Measurements from ENCODE around the gene RPS17.

DNA sequence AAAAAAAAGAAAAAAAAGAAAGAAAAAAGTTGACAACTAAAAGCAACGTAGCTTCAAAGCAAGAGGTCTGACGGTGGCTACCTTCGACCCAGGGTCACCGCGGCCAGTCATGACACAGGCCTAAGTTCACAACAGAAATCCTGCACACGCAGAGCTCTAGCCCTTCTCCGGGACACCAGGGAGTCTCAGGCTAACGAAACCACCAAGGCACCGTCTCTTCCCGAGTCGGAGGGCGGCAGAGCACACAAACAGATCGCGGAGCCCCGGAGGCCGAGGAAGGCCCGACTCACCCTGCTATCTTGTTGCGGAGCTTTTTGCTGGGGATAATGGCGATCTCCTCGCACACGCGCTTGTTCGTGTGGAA is 584 bp downstream of the RPS17 start:
- TF ChIP-seq, protein P1, sequence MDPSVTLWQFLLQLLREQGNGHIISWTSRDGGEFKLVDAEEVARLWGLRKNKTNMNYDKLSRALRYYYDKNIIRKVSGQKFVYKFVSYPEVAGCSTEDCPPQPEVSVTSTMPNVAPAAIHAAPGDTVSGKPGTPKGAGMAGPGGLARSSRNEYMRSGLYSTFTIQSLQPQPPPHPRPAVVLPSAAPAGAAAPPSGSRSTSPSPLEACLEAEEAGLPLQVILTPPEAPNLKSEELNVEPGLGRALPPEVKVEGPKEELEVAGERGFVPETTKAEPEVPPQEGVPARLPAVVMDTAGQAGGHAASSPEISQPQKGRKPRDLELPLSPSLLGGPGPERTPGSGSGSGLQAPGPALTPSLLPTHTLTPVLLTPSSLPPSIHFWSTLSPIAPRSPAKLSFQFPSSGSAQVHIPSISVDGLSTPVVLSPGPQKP (IDR thresholded peaks at IDR 0.05; ENCODE audit: borderline replicate concordance, low read depth, low read length), result no peak
- TF ChIP-seq, protein P2, sequence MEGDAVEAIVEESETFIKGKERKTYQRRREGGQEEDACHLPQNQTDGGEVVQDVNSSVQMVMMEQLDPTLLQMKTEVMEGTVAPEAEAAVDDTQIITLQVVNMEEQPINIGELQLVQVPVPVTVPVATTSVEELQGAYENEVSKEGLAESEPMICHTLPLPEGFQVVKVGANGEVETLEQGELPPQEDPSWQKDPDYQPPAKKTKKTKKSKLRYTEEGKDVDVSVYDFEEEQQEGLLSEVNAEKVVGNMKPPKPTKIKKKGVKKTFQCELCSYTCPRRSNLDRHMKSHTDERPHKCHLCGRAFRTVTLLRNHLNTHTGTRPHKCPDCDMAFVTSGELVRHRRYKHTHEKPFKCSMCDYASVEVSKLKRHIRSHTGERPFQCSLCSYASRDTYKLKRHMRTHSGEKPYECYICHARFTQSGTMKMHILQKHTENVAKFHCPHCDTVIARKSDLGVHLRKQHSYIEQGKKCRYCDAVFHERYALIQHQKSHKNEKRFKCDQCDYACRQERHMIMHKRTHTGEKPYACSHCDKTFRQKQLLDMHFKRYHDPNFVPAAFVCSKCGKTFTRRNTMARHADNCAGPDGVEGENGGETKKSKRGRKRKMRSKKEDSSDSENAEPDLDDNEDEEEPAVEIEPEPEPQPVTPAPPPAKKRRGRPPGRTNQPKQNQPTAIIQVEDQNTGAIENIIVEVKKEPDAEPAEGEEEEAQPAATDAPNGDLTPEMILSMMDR (conservative IDR thresholded peaks at IDR 0.05; ENCODE audit: low read depth, low read length), result no peak
- TF ChIP-seq, protein P3, sequence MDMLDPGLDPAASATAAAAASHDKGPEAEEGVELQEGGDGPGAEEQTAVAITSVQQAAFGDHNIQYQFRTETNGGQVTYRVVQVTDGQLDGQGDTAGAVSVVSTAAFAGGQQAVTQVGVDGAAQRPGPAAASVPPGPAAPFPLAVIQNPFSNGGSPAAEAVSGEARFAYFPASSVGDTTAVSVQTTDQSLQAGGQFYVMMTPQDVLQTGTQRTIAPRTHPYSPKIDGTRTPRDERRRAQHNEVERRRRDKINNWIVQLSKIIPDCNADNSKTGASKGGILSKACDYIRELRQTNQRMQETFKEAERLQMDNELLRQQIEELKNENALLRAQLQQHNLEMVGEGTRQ (IDR thresholded peaks at IDR 0.05; ENCODE audit: low read depth, low read length), result no peak
- TF ChIP-seq BHLHE40 (IDR thresholded peaks at IDR 0.05; ENCODE audit: low read depth, low read length), result no peak
- TF ChIP-seq RFX5 (IDR thresholded peaks at IDR 0.05; ENCODE audit: low read depth, low read length), result no peak
- no peak for TF ChIP-seq CEBPB (IDR thresholded peaks at IDR 0.05; ENCODE audit: low read depth, low read length)
- no peak for TF ChIP-seq RAD21 (IDR thresholded peaks at IDR 0.05; ENCODE audit: low read length)
- no peak for TF ChIP-seq POLR2A (IDR thresholded peaks at IDR 0.05; ENCODE audit: low read depth, low read length)
- TF ChIP-seq RCOR1 (IDR thresholded peaks at IDR 0.05; ENCODE audit: insufficient replicate concordance, low read length), result no peak
- TF ChIP-seq MAZ (IDR thresholded peaks at IDR 0.05; ENCODE audit: borderline replicate concordance, low read depth, low read length), result no peak
- no peak for TF ChIP-seq SMC3 (IDR thresholded peaks at IDR 0.05; ENCODE audit: low read depth, low read length)
- peak; percentile 1; the same call in 1 of the 2 replicates for TF ChIP-seq MXI1 (IDR thresholded peaks at IDR 0.05; ENCODE audit: borderline replicate concordance, low read depth, low read length)
- TF ChIP-seq MAFK (IDR thresholded peaks at IDR 0.05; ENCODE audit: low read depth, low read length), result no peak
- TF ChIP-seq FOS (IDR thresholded peaks at IDR 0.05; ENCODE audit: low read depth, low read length), result no peak

Measured in IMR-90 (cell line).